Endothelial cell of umbilical vein (primary cell): Measurements from ENCODE around the gene SRGAP1. TPM values are rescaled to one million over a fixed set of nuclear protein-coding genes. Genes with fewer than 3 reads are reported as not detected.

Experiments used
- BruUV-seq: library from RNA; stranded (reverse); fragments of 400-500 nt; replicated peaks from 2 replicates; lab custom pipeline; 2021; lab: Mats Ljungman, UMichigan
- CTCF ChIA-PET: fragments of 300-600, 350-600 bp; sonication (Branson Sonifier 250); formaldehyde crosslinking; loops from one replicate; lab custom pipeline; 2021; ENCODE audit warnings: antibody characterized with exemption, inconsistent platforms; lab: Charles Lee
- POLR2A ChIA-PET: fragments of 300-600, 350-600 bp; sonication (Branson Sonifier 250); formaldehyde crosslinking; loops from one replicate; lab custom pipeline; 2021; ENCODE audit warnings: antibody characterized with exemption, inconsistent platforms; lab: Charles Lee
- DNase-seq: peaks from one replicate; pipeline ENCODE4 v3.0.0-alpha.2; 2011; ENCODE audit warnings: low read depth, low spot score
- FAIRE-seq: peaks from 2 replicates; lab custom pipeline; 2011; peaks lifted over from hg19 to GRCh38; lab: Jason Lieb, UNC
- H2AFZ ChIP-seq: 2 replicates; pipeline ENCODE4 v1.6.0; 2012; ENCODE audit warnings: low read depth, low read length, control low read depth, inconsistent platforms
- H3K27ac ChIP-seq: 2 replicates; pipeline ENCODE4 v1.5.1; 2011; ENCODE audit warnings: low read depth, mild to moderate bottlenecking, control low read depth, low read length, moderate library complexity; ENCODE audit not compliant: insufficient read depth
- H3K27me3 ChIP-seq, 2 experiments: 2 replicates each; pipeline versions ENCODE4 v1.6.0 to v1.6.1; 2011; ENCODE audit warnings: low read length in 2 of 2, mixed read lengths in 1 of 2; ENCODE audit not compliant: control insufficient read depth in 2 of 2, insufficient read depth in 2 of 2
- H3K36me3 ChIP-seq, 2 experiments: 2 replicates in 1 of 2; 3 replicates in 1 of 2; pipeline ENCODE4 v1.5.1; 2011; ENCODE audit warnings: low read length in 2 of 2, mild to moderate bottlenecking in 1 of 2, moderate library complexity in 1 of 2; ENCODE audit not compliant: control insufficient read depth in 2 of 2, insufficient read depth in 2 of 2; ENCODE audit errors: extremely low read depth in 1 of 2
- H3K4me1 ChIP-seq: 3 replicates; pipeline ENCODE4 v1.5.1; 2011; ENCODE audit warnings: mild to moderate bottlenecking, low read length; ENCODE audit not compliant: control insufficient read depth, insufficient read depth; ENCODE audit errors: extremely low read depth
- H3K4me2 ChIP-seq: 2 replicates; pipeline ENCODE4 v1.6.1; 2011; ENCODE audit warnings: low read length, control low read depth, mixed read lengths; ENCODE audit not compliant: insufficient read depth
- H3K4me3 ChIP-seq, 3 experiments: fragments of 200-600 bp in 1 of 3; sonication (generic), shearing (Covaris generic) in 1 of 3; replicated peaks in 1 of 3; 2 replicates each; pipeline ENCODE4 v1.5.1; 2011 to 2016; ENCODE audit warnings: control low read depth in 3 of 3, low read length in 3 of 3, mild to moderate bottlenecking in 2 of 3, inconsistent platforms in 1 of 3, low read depth in 1 of 3, moderate library complexity in 1 of 3; ENCODE audit not compliant: insufficient read depth in 1 of 3
- H3K79me2 ChIP-seq: 2 replicates; pipeline ENCODE4 v1.6.0; 2012; ENCODE audit warnings: low read length, inconsistent platforms; ENCODE audit not compliant: control insufficient read depth, insufficient read depth
- H3K9ac ChIP-seq: replicated peaks from 2 replicates; pipeline ENCODE3; 2011; ENCODE audit warnings: low read length, control low read depth; ENCODE audit not compliant: insufficient read depth; ENCODE audit errors: extremely low read depth
- H3K9me1 ChIP-seq: replicated peaks from 3 replicates; pipeline ENCODE4 v1.6.0; 2011; ENCODE audit warnings: mild to moderate bottlenecking, low read length; ENCODE audit not compliant: control insufficient read depth, insufficient read depth; ENCODE audit errors: extremely low read depth
- H3K9me3 ChIP-seq: replicated peaks from 2 replicates; pipeline ENCODE4 v1.5.1; 2012; ENCODE audit warnings: low read length, inconsistent platforms; ENCODE audit not compliant: control insufficient read depth, insufficient read depth
- H4K20me1 ChIP-seq: replicated peaks from 2 replicates; pipeline ENCODE3; 2011; ENCODE audit warnings: mild to moderate bottlenecking, low read length; ENCODE audit not compliant: control insufficient read depth, insufficient read depth; ENCODE audit errors: extremely low read depth
- CTCF ChIP-seq, 2 donors: IDR thresholded peaks; 1 replicate in 1 of 2; 2 replicates in 1 of 2; pipeline ENCODE4 v1.5.1; 2011; ENCODE audit warnings: low read length in 2 of 2, mild to moderate bottlenecking in 2 of 2, moderate library complexity in 2 of 2, control low read depth in 1 of 2, inconsistent platforms in 1 of 2, low read depth in 1 of 2; ENCODE audit not compliant: insufficient read depth in 1 of 2; ENCODE audit errors: extremely low read depth in 1 of 2
- EZH2 ChIP-seq: IDR thresholded peaks from 2 replicates; pipeline ENCODE4 v1.6.1; 2012; ENCODE audit warnings: borderline replicate concordance, low read depth, mild to moderate bottlenecking, moderate library complexity, low read length, inconsistent platforms; ENCODE audit not compliant: severe bottlenecking
- GATA2 ChIP-seq: IDR thresholded peaks from 2 replicates; pipeline ENCODE4 v1.7.0; 2011; ENCODE audit warnings: low read depth, mild to moderate bottlenecking, moderate library complexity, mixed read lengths, low read length; ENCODE audit not compliant: insufficient read length, insufficient read depth
- MAX ChIP-seq: IDR thresholded peaks from 2 replicates; pipeline ENCODE4 v1.6.1; 2011; ENCODE audit not compliant: insufficient read depth, insufficient read length
- MYC ChIP-seq: IDR thresholded peaks from one replicate; pipeline ENCODE4 v1.6.1; 2011; ENCODE audit warnings: mild to moderate bottlenecking, low read depth, low read length
- POLR2AphosphoS5 ChIP-seq: IDR thresholded peaks from 2 replicates; pipeline ENCODE4 v1.6.1; 2012; ENCODE audit warnings: low read depth, mild to moderate bottlenecking, control low read depth, low read length, moderate library complexity; ENCODE audit not compliant: insufficient read depth
- dilution Hi-C: fragments of 300-500 bp; cut with MboI; formaldehyde crosslinking; loops from one replicate; pipeline ENCODE4 v1.15.0; 2019; ENCODE audit warnings: low sequenced_read_pairs; ENCODE audit not compliant: extremely low pct_ligation_motif_present
- intact Hi-C: fragments of 100-400 bp; cut with micrococcal nuclease; formaldehyde crosslinking; loops from one replicate; pipeline ENCODE4 v1.10.0; 2022
- polyA plus RNA-seq, 4 experiments: library from polyadenylated mRNA; depleted of rRNA in 3 of 4; stranded (reverse) in 3 of 4; unstranded in 1 of 4; fragments of >200 nt; gene quantifications; 2 replicates each; pipeline versions ENCODE4 v1.2.1 to v1.2.3, GENCODE V29; 2011 to 2012; ENCODE audit warnings: missing spikeins in 1 of 4
- total RNA-seq: library from RNA; stranded (reverse); gene quantifications from 2 replicates; pipeline ENCODE4 v1.2.3, GENCODE V29; 2021

Gene SRGAP1
- total and polyA plus RNA-seq, 2 donors (not counting 3 experiments of a cell fraction or from before 2014, with no cell fraction given): 4.9 to 16.3 TPM

GRCh38 chr12:64147011-64147631, 302.6 kb downstream of the SRGAP1 start:
- Histone ChIP-seq H3K9me1 (no peaks in the 10 kb centered on the region), H3K36me3 (peaks cover 0 to 2% of the 10 kb centered on the region in 2 experiments), H4K20me1 (no peaks in the 10 kb centered on the region), H3K4me1 (no peaks in the 10 kb centered on the region), H3K9ac (no peak overlapping the region), H3K27me3 (no peaks in the 10 kb centered on the region), H3K4me2 (no peak overlapping the region), H3K4me3 (no peak overlapping the region), H2AFZ (no peak overlapping the region), H3K79me2 (no peaks in the 10 kb centered on the region), H3K27ac (no peak overlapping the region), H3K9me3 (no peaks in the 10 kb centered on the region)
- DNase-seq: no peak
- dilution Hi-C loops: no loop called here
- no TSS peak for BruUV-seq
- intact Hi-C loops: no loop called here
- ChIA-PET CTCF (interaction anchor here (1.5 kb wide), 1 partner anchor 13 kb away, joined by 5 read pairs; no protein-coding TSS in a partner anchor), POLR2A (no interaction called here)
- FAIRE-seq: no peak
- TF ChIP-seq CTCF (IDR thresholded peaks at IDR 0.05; ENCODE audit: extremely low read depth in 1 of 2, insufficient read depth in 1 of 2, low read depth in 1 of 2, low read length in 2 of 2) (no peak), GATA2 (no peak), MYC (no peak), MAX (no peak), POLR2AphosphoS5 (no peak), EZH2 (no peak)
